Esophagus muscularis mucosa (tissue), 4 donors: ENCODE data around the gene PCNT.

ENCODE experiments used
- EP300 ChIP-seq: sonication (generic); formaldehyde crosslinking; IDR thresholded peaks from one replicate; pipeline ENCODE4 v1.6.1; 2017; ENCODE audit warnings: antibody characterized with exemption
- POLR2A ChIP-seq: fragments of 450-650 bp; IDR thresholded peaks from one replicate; pipeline ENCODE4 v1.6.1; 2017; ENCODE audit warnings: antibody characterized with exemption, moderate library complexity, mild to moderate bottlenecking, low read depth
- POLR2AphosphoS5 ChIP-seq, 2 donors: sonication (generic); formaldehyde crosslinking; IDR thresholded peaks; one replicate each; pipeline ENCODE4 v1.6.1; 2017; ENCODE audit warnings: antibody characterized with exemption in 2 of 2
- TF ChIP-seq, protein P1 (sequence below), 3 experiments: fragments of 200-600 bp in 2 of 3; fragments of 450-650 bp in 1 of 3; sonication (generic) in 2 of 3; IDR thresholded peaks; one replicate each; pipeline ENCODE4 v1.5.1; 2017 to 2019; ENCODE audit warnings: antibody characterized with exemption in 3 of 3, mild to moderate bottlenecking in 2 of 3, moderate library complexity in 1 of 3

DNA sequence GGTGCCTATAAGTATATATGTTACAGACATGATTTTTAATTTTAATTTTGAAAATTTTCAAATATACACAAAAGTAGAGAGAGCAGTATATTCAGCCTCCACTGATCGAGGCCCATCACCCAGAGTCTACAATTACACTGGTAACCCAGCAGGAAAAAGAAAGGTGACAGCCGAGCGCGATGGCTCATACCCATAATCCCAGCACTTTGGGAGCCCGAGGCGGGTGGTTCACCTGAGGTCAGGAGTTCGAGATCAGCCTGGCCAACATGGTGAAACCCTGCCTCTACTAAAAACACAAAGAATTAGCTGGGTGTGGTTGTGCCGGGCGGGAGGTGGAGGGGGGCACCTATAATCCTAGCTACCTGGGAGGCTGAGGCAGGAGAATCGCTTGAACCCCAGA lies 36.4 kb upstream of the PCNT start:
- TF ChIP-seq, protein P1, sequence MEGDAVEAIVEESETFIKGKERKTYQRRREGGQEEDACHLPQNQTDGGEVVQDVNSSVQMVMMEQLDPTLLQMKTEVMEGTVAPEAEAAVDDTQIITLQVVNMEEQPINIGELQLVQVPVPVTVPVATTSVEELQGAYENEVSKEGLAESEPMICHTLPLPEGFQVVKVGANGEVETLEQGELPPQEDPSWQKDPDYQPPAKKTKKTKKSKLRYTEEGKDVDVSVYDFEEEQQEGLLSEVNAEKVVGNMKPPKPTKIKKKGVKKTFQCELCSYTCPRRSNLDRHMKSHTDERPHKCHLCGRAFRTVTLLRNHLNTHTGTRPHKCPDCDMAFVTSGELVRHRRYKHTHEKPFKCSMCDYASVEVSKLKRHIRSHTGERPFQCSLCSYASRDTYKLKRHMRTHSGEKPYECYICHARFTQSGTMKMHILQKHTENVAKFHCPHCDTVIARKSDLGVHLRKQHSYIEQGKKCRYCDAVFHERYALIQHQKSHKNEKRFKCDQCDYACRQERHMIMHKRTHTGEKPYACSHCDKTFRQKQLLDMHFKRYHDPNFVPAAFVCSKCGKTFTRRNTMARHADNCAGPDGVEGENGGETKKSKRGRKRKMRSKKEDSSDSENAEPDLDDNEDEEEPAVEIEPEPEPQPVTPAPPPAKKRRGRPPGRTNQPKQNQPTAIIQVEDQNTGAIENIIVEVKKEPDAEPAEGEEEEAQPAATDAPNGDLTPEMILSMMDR (IDR thresholded peaks at IDR 0.05), result no peak
- TF ChIP-seq POLR2AphosphoS5 (IDR thresholded peaks at IDR 0.05) (no peak), EP300 (no peak), POLR2A (no peak)
